Liver (tissue), 3 donors: ENCODE data around the gene SRGAP2.
"Not testable (repeated sequence)": the region's sequence is repeated elsewhere in the genome, so short reads cannot be mapped to it uniquely, and the experiment has no call there.

ENCODE experiments used
- EGR1 ChIP-seq, 2 donors: IDR thresholded peaks; 2 replicates each; pipeline ENCODE4 v1.6.1; 2016 to 2018; ENCODE audit warnings: antibody characterized with exemption in 2 of 2, low read depth in 2 of 2
- FOXA1 ChIP-seq: IDR thresholded peaks from 2 replicates; pipeline ENCODE4 v1.6.1; 2016; ENCODE audit warnings: antibody characterized with exemption
- GABPA ChIP-seq, 2 donors: IDR thresholded peaks in 1 of 2; conservative IDR thresholded peaks in 1 of 2; 2 replicates each; pipeline ENCODE4 v1.6.1; 2016; ENCODE audit warnings: antibody characterized with exemption in 2 of 2, mild to moderate bottlenecking in 1 of 2, moderate library complexity in 1 of 2
- JUND ChIP-seq, 2 donors: IDR thresholded peaks; 2 replicates each; pipeline ENCODE4 v1.6.1; 2016; ENCODE audit warnings: antibody characterized with exemption in 2 of 2
- SP1 ChIP-seq: IDR thresholded peaks from 2 replicates; pipeline ENCODE4 v1.6.1; 2018; ENCODE audit warnings: antibody characterized with exemption, mild to moderate bottlenecking
- TF ChIP-seq, protein P1 (sequence below): fragments of 150-350 bp; IDR thresholded peaks from 2 replicates; pipeline ENCODE4 v1.5.1; 2017; ENCODE audit warnings: improper control_type of control experiment, low read depth, low read length; ENCODE audit not compliant: missing input control
- TF ChIP-seq, protein P2 (sequence below): IDR thresholded peaks from 2 replicates; pipeline ENCODE4 v1.6.1; 2016; ENCODE audit warnings: antibody characterized with exemption
- TF ChIP-seq, protein P3 (sequence below): IDR thresholded peaks from 2 replicates; pipeline ENCODE4 v1.6.1; 2016; ENCODE audit warnings: antibody characterized with exemption
- TF ChIP-seq, protein P4 (sequence below): IDR thresholded peaks from 2 replicates; pipeline ENCODE4 v1.6.1; 2016; ENCODE audit warnings: antibody characterized with exemption, mild to moderate bottlenecking
- donor health status: healthy.
- donor health status: healthy.

DNA sequence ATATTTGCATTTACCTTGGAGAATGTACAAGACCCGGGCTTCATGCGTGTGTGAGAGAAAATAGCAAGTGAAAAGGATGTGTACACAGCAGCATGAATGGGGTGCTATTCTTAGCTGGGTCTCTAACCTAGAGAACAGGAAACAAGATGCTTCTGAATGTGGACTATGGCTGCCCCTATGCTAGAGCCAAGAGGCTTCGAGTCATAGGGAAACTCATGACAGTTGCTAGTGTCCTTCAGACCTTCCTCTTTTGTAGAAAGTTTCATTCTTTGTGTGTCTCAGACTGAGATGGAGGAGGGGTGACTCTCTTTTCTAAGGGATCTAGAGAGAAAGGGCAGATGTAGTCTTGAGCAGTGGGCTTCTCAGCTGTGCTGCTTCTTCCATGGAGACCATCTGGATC is 40.0 kb downstream of the SRGAP2 start:
- TF ChIP-seq, protein P1, sequence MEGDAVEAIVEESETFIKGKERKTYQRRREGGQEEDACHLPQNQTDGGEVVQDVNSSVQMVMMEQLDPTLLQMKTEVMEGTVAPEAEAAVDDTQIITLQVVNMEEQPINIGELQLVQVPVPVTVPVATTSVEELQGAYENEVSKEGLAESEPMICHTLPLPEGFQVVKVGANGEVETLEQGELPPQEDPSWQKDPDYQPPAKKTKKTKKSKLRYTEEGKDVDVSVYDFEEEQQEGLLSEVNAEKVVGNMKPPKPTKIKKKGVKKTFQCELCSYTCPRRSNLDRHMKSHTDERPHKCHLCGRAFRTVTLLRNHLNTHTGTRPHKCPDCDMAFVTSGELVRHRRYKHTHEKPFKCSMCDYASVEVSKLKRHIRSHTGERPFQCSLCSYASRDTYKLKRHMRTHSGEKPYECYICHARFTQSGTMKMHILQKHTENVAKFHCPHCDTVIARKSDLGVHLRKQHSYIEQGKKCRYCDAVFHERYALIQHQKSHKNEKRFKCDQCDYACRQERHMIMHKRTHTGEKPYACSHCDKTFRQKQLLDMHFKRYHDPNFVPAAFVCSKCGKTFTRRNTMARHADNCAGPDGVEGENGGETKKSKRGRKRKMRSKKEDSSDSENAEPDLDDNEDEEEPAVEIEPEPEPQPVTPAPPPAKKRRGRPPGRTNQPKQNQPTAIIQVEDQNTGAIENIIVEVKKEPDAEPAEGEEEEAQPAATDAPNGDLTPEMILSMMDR = not testable (repeated sequence)
- not testable (repeated sequence) for TF ChIP-seq GABPA (IDR thresholded peaks at IDR 0.05 in 1 of 2, conservative IDR thresholded peaks at IDR 0.05 in 1 of 2); SP1; EGR1 (IDR thresholded peaks at IDR 0.05; ENCODE audit: low read depth in 2 of 2); JUND (IDR thresholded peaks at IDR 0.05); FOXA1
- TF ChIP-seq, protein P2, sequence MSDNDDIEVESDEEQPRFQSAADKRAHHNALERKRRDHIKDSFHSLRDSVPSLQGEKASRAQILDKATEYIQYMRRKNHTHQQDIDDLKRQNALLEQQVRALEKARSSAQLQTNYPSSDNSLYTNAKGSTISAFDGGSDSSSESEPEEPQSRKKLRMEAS = not testable (repeated sequence)
- TF ChIP-seq, protein P3, sequence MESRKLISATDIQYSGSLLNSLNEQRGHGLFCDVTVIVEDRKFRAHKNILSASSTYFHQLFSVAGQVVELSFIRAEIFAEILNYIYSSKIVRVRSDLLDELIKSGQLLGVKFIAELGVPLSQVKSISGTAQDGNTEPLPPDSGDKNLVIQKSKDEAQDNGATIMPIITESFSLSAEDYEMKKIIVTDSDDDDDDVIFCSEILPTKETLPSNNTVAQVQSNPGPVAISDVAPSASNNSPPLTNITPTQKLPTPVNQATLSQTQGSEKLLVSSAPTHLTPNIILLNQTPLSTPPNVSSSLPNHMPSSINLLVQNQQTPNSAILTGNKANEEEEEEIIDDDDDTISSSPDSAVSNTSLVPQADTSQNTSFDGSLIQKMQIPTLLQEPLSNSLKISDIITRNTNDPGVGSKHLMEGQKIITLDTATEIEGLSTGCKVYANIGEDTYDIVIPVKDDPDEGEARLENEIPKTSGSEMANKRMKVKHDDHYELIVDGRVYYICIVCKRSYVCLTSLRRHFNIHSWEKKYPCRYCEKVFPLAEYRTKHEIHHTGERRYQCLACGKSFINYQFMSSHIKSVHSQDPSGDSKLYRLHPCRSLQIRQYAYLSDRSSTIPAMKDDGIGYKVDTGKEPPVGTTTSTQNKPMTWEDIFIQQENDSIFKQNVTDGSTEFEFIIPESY = not testable (repeated sequence)
- TF ChIP-seq, protein P4, sequence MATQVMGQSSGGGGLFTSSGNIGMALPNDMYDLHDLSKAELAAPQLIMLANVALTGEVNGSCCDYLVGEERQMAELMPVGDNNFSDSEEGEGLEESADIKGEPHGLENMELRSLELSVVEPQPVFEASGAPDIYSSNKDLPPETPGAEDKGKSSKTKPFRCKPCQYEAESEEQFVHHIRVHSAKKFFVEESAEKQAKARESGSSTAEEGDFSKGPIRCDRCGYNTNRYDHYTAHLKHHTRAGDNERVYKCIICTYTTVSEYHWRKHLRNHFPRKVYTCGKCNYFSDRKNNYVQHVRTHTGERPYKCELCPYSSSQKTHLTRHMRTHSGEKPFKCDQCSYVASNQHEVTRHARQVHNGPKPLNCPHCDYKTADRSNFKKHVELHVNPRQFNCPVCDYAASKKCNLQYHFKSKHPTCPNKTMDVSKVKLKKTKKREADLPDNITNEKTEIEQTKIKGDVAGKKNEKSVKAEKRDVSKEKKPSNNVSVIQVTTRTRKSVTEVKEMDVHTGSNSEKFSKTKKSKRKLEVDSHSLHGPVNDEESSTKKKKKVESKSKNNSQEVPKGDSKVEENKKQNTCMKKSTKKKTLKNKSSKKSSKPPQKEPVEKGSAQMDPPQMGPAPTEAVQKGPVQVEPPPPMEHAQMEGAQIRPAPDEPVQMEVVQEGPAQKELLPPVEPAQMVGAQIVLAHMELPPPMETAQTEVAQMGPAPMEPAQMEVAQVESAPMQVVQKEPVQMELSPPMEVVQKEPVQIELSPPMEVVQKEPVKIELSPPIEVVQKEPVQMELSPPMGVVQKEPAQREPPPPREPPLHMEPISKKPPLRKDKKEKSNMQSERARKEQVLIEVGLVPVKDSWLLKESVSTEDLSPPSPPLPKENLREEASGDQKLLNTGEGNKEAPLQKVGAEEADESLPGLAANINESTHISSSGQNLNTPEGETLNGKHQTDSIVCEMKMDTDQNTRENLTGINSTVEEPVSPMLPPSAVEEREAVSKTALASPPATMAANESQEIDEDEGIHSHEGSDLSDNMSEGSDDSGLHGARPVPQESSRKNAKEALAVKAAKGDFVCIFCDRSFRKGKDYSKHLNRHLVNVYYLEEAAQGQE = not testable (repeated sequence)
